ENCODE results near the gene TFG.

The TFG gene

GRCh38 chr3:100756441-100756840 is 47.1 kb downstream of the TFG start:
- no peak for DNase-seq (ENCODE audit: insufficient read length, low spot score)
- FAIRE-seq = no peak
- no peak for TF ChIP-seq CTCF (IDR thresholded peaks at IDR 0.05; ENCODE audit: insufficient read depth, missing control alignments)

- no peak for TF ChIP-seq CTCF (IDR thresholded peaks at IDR 0.05; ENCODE audit: insufficient read depth, missing control alignments)
- DNase-seq (ENCODE audit: insufficient read length, low spot score) (no peak), FAIRE-seq (no peak)
Measured at GRCh38 chr3:100759159-100759558, 49.9 kb downstream of the TFG start.

- TF ChIP-seq CTCF (IDR thresholded peaks at IDR 0.05; ENCODE audit: insufficient read depth, missing control alignments) = no peak
- FAIRE-seq = no peak
- DNase-seq (ENCODE audit: insufficient read length, low spot score) = no peak
Measured at GRCh38 chr3:100759950-100760349, 50.7 kb downstream of the TFG start.

- DNase-seq (ENCODE audit: insufficient read length, low spot score) (no peak), FAIRE-seq (no peak)
- TF ChIP-seq CTCF (IDR thresholded peaks at IDR 0.05; ENCODE audit: insufficient read depth, missing control alignments) = no peak
Measured at GRCh38 chr3:100760377-100760776, 51.1 kb downstream of the TFG start.

- DNase-seq (ENCODE audit: insufficient read length, low spot score) (no peak), FAIRE-seq (no peak)
- no peak for TF ChIP-seq CTCF (IDR thresholded peaks at IDR 0.05; ENCODE audit: insufficient read depth, missing control alignments)
Measured at GRCh38 chr3:100761211-100761942, 52.1 kb downstream of the TFG start.

GRCh38 chr3:100761951-100762350 is 52.7 kb downstream of the TFG start:
- FAIRE-seq (no peak), DNase-seq (ENCODE audit: insufficient read length, low spot score) (no peak)
- no peak for TF ChIP-seq CTCF (IDR thresholded peaks at IDR 0.05; ENCODE audit: insufficient read depth, missing control alignments)

GRCh38 chr3:100765437-100765975 is 56.2 kb downstream of the TFG start:
- no peak for FAIRE-seq
- TF ChIP-seq CTCF (IDR thresholded peaks at IDR 0.05; ENCODE audit: insufficient read depth, missing control alignments) = no peak
- DNase-seq (ENCODE audit: insufficient read length, low spot score) = no peak

Data from D721Med (cell line).